Uterus (tissue), 2 donors: ENCODE measurements around the gene AKR7A2.

ENCODE experiments used
- CTCF ChIP-seq, 4 experiments: fragments of 200-600 bp in 2 of 4; fragments of 450-650 bp in 2 of 4; sonication (generic) in 2 of 4; IDR thresholded peaks; one replicate each; pipeline ENCODE4 v1.5.1; 2016 to 2019; ENCODE audit warnings: antibody characterized with exemption in 4 of 4, mild to moderate bottlenecking in 2 of 4, moderate library complexity in 1 of 4
- POLR2A ChIP-seq, 2 donors: fragments of 450-650 bp; IDR thresholded peaks; one replicate each; pipeline ENCODE4 v1.6.1; 2016; ENCODE audit warnings: antibody characterized with exemption in 2 of 2, mild to moderate bottlenecking in 1 of 2, moderate library complexity in 1 of 2

- TF ChIP-seq CTCF (IDR thresholded peaks at IDR 0.05) (no peak), POLR2A (IDR thresholded peaks at IDR 0.05) (no peak)
Observed at GRCh38 chr1:19327736-19328135, 15.8 kb upstream of the AKR7A2 start.
